Stimulated activated CD4-positive, alpha-beta T cell treated with anti-CD3 and anti-CD28 coated beads, TNF-alpha, amount 100 ng/mL, for 48 hours (primary cell): Measurements from ENCODE around the gene ANXA2.

Source experiments
- DNase-seq, 3 donors: peaks; one replicate each; pipeline ENCODE4 v3.0.0-alpha.2; 2020; ENCODE audit warnings: low read depth in 3 of 3

Gene ANXA2

DNA sequence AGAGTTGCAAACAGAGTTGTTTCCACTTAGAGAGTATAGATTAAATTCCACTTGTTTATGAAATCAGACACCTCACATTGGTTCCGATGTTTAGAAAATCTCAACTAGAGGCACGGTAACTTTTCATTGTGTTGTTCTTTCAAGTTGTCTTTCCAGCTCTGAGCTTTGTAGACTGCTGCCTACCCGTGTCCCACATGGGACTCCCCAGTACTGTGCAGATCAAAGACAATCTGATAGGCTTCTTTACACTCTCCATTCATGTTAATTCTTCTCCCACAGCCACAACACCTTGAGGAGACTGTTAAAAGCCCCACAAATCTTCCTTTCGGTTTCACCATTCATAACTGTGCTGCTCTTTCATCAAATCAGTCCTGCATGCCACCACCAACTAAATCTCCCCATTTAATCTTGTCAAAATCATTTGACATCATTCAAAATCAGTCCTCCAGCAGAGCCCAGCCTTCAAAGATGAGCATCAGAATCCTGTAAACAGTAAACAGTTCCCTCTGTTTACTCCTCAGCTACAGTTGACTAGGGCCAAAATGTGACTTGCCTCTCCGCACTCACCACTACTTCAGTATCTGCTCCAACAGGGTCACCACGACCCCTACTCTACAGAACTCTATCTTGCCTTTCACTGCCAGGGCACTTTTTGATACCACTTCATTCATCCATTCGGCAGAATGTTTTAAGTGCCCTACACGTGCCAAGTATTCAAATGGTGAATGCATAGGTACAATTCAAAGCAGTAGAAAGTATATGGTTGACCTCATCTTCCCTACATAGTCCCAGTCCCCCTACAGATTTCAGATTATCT is 8.3 kb downstream of the ANXA2 start:
- no peak for DNase-seq

DNA sequence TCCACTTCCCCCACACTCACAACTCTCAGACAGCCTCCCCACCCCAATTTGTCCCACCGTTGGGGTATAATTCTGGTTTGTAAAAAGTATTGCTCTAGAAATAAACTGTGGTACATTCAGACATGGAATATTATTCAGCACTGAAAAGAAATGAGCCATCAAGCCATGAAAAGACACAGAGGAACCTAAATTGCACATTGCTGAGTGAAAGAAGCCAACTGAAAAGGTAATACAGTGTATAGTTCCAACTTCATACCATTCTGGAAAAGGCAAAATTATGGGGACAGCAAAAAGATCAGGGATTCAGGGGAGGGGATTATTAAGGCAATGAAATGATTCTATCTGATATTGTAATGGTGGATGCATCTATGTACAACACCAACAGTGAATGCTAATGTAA is 10.5 kb downstream of the ANXA2 start:
- DNase-seq: no peak

DNA sequence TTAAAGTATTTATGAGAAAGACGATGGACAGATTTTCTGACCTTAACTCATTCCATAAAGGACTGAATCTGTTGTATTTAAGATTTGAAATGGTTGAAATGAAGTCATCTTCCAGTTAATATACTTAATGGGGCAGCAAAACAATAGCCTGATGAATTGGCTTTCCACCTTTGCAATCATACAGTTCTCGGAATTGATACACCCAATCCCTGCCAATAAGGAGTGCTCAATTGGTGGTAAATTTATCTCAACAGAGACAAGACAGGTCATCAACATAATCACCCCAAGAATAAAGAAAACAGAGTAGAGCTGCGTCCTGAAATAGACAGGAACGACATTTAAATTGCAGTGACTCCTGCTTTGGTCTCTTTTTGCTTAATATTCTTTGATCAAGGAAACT is 11.2 kb downstream of the ANXA2 start:
- DNase-seq: no peak

DNA sequence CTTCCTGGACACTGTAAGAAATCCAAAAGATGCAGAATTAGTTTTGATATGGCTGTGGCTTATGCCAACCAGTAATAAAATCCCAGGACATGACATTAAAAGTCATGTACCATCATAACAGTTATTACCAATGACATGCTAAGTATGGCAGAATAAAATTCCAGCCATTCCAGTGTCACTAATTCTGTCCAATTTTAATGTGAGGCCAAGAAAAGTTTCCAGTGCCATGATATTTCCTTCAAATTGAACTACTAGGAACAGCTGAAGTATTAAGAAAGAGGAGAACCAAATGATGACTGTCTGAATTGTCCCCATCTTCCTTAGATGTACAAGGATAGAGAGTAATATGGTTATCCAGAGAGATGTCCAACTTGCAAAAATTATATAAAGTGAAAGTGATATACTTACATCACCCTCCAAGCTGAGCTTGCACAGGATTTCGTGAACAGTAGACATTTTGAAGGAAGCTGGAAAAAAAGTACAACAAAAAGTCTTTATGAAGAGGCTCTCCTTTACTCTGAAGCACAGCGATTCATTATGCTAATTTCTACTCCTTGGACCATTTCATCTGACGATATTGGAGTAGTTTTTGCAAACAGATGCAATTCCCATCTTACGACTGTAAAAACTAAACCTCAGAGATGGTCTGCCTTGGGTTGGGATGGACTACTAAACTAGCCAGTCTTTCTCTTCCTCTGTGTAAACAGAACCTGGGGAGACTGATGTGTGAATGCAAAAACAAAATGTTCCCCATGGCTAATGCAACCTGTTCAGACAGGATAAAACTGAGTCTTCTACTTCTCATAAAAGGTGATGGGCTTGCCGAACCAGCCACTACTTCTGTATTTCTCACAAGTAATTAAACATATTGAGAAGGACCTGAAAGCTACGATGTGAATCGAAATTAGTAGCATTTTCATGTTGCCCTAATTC is 11.9 kb downstream of the ANXA2 start:
- DNase-seq: no peak

DNA sequence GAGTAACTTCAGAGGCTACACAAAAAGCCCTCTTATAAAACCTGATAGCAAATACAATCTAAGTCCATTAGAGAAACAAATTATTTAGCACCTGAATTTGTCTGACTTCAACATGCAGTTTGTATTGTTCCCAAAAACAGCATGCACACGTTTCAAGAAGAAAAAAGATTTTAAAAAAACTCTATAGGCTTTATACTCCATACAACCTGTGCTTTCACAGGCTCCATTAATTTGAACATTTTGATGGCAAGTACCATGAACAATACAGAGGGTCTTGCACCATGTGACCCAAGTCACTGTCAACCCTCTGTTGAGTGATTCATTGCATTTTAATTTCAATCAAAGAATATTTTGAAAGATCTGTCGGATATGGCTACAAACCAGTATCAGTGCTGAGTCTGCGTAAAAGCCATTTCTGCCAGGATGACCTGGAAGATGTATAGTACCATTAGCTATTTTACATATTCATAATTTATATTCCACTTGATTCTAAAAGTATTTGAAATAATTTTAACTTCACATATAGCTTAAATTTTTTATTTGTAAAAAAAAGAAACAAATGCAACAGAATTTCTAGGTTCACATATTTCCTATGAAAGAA is 13.2 kb downstream of the ANXA2 start:
- DNase-seq: no peak

DNA sequence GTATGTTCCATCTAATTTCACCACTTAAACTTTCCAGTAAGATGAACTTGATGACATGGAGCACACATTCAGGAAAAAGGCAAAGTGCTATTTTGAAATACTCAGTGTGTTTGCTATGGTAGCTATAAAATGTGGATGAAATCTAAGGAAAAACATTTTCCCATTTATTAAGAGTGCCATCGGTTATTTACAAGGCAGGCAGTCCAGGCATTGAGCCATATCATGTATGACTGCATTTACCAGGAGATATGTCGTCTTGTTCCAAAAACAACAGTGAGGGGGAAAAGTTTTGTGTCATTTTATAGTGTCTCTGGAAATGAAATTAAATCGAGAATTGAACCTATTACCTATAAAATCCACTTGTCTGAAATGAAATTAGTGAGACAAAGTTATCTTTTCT is 13.7 kb downstream of the ANXA2 start:
- no peak for DNase-seq

DNA sequence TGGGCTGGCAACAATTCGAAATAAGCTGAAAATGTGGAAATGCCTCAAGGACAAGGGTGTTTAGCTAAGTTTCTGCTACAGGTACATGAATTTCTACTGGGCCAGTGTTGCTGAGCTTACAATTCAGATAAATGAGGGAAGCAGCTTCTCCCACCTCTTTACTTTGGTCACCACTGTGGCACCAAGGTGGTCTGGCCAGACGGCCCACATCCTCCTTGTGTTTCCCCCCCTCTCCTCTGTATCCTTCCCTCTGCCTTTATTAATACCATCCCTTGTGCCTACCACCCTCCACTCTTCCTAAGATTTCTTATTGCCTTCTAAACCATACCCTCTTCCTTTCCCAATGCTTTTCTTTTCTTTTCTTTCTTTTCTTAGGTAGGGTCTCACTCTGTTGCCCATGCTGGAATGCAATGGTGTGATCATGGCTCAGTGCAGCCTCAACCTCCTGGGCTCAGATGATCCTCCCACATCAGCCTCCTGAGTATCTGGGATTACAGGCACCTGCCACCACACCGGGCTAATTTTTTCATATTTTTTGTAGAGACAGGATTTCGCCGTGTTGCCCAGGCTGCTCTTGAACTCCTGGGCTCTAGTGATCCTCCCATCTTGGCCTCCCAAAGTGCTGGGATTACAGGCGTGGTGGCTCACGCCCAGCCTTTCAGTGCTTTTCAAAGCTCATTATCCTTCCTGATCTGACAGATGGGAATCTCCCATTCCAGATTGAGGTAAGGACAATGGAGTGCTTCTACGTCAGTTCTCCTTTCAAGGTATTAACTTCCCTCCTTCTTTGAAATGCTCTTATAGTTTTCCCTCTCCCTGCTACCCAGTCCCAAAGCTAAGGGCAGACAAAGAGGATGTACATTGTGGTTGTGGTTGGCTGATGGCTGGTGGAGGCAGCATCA is 14.8 kb downstream of the ANXA2 start:
- no peak for DNase-seq

DNA sequence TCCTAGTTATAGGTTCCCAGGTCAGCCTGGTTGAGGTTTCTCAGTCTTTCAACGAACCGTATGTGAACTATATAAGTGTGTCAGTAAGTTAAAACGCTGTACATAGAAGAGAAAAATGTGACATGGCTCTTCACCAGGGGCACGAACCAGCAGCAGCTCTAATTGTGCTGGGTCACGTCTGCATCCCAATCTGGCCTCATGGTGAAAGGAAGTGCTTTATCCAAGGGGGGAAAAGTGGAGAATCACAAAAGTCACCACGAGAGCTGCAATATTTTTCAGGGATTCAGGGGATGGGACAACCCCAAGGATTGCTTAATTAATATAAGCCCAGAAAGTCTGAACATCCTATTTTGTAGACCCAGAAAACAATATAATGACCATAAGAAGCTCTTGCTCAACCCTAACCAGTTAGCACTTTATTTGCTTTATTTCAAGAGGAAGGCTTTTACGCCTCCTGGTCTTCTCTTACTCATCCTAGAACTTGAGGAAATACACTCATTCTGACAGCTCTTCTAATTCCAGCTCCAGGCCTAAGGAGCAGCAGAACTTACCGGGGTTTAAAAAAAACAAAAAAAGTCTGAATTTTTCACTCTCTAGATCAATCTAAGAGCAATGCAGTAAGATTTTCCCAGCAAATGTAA is 16.5 kb downstream of the ANXA2 start:
- DNase-seq: no peak

DNA sequence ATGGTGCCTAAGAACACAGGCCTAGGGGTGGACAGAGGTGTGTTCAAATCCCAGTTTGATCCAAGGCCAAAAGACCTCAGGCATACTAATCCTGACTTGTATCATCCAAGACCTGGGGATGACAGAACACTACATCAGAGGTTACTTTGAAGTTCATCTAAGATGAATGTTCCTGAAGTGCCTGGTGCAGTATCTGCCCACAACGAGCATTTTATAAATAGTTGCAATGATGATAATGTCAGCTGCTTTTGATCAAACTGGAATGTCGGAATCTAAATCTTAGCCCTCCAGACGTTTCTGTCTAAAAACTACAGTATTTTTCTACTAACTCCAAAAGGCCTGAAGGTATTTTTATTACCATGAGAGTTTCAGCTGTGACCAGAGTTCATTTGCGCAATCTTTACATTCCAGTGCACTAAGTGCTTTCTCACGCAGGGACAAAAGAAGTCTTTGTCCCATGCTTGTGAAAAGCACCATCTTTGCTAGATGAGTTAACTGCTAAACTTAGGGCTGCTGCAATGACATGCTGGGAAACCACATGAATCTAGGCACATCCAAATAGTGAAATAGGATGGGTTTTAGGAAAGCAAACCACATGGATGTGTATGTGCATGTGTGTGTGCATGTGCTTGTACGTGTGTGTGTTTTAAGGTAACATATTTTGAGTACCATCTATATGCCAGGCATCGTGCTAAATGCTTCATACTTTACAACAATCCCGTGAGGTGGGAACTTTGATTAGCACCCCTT is 18.1 kb downstream of the ANXA2 start:
- no peak for DNase-seq

DNA sequence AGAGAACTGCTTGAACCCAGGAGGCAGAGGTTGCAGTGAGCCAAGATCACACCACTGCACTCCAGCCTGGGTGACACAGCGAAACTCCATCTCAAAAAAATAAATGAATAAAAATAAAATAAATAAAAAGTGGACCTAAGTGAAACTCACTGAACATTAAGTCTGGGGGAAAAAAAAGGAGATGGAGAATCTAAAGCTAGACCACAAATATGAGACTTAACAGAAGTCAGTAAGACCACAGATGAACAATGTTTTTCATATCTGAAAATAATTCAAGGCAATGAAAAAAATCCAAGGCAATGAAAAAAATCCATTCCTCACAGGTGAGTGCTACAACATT is 18.6 kb downstream of the ANXA2 start:
- no peak for DNase-seq

DNA sequence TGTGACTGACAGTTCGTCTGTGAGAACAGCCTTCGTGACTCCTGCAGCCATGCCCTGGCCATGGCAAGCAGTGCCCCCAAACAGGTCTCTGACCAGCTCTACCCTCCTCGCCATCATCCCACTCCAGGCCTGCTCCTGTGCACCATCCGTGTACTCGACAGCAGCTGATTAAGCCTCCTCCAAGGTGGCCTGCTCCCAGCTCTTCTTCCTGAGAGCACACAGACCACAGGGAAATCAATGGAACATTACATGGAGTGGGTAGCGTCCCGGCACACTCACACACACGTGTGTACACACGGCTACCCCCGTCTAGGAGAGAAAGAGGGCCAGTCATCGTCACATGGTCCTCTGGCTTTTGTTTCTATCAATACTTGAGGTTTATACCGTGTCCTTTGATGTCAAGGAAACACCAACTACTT is 21.1 kb downstream of the ANXA2 start:
- no peak for DNase-seq

DNA sequence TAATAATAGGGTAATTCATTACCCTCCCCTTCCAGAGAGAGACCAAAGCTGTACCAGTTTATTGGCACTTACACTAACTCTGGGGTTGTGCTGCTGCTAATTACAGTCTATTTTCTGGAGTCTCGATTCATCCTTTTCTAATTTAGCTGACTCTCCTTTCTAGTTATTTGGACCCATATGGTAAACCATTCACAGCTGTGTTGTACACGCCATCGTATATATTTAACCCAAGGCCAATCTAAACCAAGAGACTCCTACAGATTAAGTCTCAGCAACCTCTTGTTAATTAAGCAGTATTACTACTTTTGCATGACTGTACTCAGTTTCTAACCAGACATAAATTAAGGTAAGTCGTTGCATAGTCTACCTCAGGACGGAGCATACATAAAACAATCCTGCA is 22.5 kb downstream of the ANXA2 start:
- DNase-seq: no peak

DNA sequence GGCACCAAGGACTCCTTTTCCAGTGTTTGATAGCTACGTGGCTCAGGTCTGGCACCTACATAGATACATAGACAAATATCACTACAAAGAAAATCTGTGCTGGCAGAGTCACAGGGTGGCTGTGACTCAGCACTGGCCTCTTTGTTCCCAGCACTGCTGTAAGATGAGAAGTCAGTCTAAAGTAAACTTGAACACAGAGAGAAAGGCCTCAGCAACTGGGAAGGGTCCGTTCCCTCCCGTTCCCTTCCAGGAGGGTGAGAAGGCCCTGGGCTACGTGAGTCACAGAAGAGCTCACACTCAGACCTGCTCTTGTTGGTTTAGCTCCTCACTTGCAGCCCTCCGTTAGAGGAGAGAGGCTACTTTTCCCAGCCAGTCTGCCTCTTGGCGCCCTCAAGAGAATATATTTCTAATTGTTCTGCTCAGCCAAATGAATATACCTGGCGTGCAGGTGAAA is 23.1 kb downstream of the ANXA2 start:
- DNase-seq: no peak

DNA sequence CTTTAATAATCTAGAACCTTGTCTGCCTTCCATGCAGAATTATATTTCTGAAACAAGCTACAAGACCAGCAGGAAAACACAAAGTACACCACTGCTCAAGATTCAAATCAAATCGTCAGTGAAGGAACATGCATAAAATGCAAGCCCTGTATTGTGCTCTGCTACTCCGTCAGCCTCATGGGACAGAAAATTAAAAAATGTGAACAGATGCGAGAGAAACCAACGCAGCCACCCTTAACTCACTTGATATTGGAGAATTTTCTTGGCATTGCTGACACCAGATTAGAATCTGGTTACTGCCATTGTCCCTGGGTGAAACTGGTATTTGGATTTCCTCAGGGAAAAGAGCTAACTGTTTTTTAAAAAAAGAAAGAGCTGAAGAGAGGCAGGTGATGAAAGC is 23.6 kb downstream of the ANXA2 start:
- no peak for DNase-seq

DNA sequence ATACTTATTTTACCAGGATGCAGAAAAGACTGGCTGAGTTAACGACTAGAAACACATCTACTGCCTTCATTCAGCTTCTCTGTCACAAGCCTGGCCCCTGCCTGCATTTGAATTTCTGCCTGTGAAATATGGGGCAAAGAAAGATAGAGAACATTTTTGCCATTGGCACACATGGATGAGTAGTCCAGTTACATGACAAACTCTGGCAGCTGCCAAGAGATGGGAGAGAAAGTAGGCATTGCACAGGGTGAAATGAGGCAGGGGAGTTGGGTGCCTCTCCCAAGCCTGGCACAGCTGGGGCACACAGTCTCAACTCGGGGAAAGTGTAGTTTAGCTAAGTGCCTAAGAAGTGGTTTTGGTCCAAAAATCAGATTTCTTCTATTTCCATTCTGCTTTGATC is 24.0 kb downstream of the ANXA2 start:
- no peak for DNase-seq

DNA sequence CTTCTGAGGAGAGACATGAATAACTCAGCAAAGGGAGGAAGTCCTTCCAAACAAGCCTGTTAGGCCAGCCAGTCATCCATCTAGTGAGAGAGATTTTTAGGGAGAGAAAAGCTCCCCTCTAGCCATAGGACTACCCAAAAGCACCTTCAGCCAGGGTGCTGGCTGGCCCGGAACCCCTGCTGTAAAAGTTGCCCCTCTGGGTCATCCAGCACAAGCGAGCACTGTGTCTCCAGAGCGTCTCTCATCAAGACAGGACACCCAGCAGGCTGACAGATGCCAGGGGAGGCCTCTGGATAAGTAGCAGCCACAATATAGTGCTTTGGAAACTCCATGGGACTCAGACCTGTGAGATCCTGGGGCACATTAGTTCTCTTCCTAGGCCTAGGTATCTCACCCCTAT is 24.5 kb downstream of the ANXA2 start:
- no peak for DNase-seq

DNA sequence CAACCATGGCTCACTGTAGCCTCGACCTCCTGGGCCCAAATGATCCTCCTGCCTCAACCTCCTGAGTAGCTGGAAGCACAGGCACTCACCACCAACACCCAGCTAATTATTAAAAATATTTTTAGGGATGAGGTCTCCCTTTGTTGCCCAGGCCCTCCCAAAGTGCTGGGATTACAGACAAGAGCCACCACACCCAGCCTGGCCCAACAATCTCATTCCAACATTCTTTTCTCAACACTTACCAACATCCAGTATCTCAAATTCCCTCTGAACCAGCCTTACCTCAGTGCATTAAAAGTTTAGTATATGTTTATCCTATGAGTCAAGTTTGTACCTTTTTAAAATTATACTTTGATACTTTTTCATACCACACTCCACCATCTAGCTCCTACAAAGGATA is 25.0 kb downstream of the ANXA2 start:
- DNase-seq: no peak

DNA sequence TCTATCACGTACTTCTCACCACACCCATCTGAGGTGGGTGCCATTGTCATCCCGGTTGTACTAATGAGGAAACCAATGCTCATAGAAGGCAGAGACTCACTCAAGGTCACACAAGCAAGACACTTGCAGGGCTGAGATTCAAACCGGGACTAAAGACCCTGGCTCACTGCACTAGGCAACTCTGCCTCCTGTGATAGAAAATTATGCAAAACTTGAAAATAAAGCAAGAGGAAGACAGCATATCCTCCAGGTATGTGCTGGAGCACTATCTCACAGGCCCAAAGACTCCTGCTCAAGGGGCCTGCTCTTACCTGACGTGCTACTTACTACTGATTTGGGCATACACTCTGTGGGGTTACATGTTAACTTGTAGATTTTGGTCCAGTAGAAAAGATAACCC is 25.6 kb downstream of the ANXA2 start:
- DNase-seq: no peak

DNA sequence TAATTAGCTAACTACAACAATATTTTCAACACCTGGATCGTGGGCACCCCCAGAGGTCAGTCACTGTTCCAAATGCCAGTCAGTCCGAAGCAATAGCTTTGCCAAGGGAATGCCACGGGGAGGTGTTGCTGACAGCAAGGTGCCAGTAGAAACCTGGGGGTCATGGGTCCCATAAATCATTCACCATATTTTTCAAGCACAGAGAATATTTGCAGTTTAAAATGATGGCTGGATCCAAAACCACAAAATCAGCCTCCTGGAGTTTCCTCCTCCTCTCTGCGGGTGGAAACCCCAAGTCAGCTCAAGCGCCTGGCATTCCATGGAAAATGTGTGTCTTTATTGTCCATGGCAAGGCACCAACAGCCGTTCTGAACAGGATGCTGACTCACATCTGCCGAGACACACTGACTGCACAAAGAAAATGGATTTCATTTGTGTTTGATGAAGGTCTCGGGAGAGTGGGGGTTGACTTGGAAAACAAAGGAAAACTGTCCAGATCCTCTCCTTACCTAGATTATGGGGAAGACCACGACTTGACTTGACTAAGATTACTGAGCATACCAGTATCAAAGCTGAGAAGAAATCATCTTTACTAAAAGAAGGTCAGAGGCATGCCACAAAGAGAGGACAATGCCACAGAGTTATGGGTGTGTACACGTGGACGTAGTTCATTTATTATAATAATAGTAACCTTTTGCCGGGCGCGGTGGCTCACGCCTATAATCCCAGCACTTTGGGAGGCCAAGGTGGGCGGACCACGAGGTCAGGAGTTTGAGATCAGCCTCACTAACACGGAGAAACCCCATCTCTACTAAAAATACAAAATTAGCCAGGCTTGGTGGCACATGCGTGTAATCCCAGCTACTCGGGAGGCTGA is 26.4 kb downstream of the ANXA2 start:
- DNase-seq: no peak

DNA sequence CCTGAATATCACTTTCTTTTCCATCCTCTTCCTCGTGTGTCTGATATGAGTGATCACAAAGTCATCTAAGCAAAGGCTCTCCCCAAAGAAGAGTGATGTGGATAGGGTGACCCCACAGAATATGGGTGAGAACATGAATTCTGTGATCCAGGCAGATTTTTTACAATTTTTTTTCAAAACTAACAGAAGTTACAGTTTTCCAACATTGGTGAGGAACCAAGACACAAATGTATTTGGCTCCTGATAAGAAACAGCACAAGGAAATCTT is 27.0 kb downstream of the ANXA2 start:
- DNase-seq: no peak
